Trophoblast cell (in vitro differentiated cells and primary cell): ENCODE measurements around the gene TPI1.

Experiments used
- DNase-seq, 2 donors: peaks; one replicate each; pipeline ENCODE4 v3.0.0-alpha.2; 2016
- H2AFZ ChIP-seq: 2 replicates; pipeline ENCODE4 v1.6.1; 2013; ENCODE audit warnings: low read length, moderate library complexity, mild to moderate bottlenecking; ENCODE audit not compliant: insufficient read depth, poor library complexity
- H2AK5ac ChIP-seq: 2 replicates; pipeline ENCODE4 v1.6.1; 2013; ENCODE audit warnings: mild to moderate bottlenecking, low read length
- H2BK120ac ChIP-seq: 2 replicates; pipeline ENCODE4 v1.6.1; 2013; ENCODE audit warnings: low read length, mild to moderate bottlenecking, moderate library complexity; ENCODE audit not compliant: insufficient read depth, poor library complexity
- H2BK12ac ChIP-seq: 2 replicates; pipeline ENCODE4 v1.6.1; 2013; ENCODE audit warnings: mild to moderate bottlenecking, low read length, moderate library complexity
- H2BK5ac ChIP-seq: 2 replicates; pipeline ENCODE4 v1.6.1; 2013; ENCODE audit warnings: low read length, low read depth, moderate library complexity, mild to moderate bottlenecking; ENCODE audit not compliant: poor library complexity
- H3K14ac ChIP-seq: 2 replicates; pipeline ENCODE4 v1.6.1; 2013; ENCODE audit warnings: mild to moderate bottlenecking, low read length
- H3K18ac ChIP-seq: 2 replicates; pipeline ENCODE4 v1.6.1; 2013; ENCODE audit warnings: mild to moderate bottlenecking, low read length
- H3K23ac ChIP-seq: 2 replicates; pipeline ENCODE4 v1.6.1; 2013; ENCODE audit warnings: low read length
- H3K27ac ChIP-seq: 2 replicates; pipeline ENCODE4 v1.5.1; 2013; ENCODE audit warnings: low read depth, mild to moderate bottlenecking, inconsistent platforms, low read length, moderate library complexity
- H3K27me3 ChIP-seq: 2 replicates; pipeline ENCODE4 v1.6.1; 2013; ENCODE audit warnings: inconsistent platforms, mild to moderate bottlenecking, low read length, moderate library complexity; ENCODE audit not compliant: insufficient read depth
- H3K36me3 ChIP-seq, 2 experiments: 1 replicate in 1 of 2; 2 replicates in 1 of 2; pipeline ENCODE4 v1.6.1; 2013; ENCODE audit warnings: low read length in 2 of 2, mild to moderate bottlenecking in 2 of 2, moderate library complexity in 1 of 2; ENCODE audit not compliant: insufficient read depth in 2 of 2, control insufficient read depth in 1 of 2
- H3K4ac ChIP-seq: 2 replicates; pipeline ENCODE4 v1.6.1; 2013; ENCODE audit warnings: low read depth, mild to moderate bottlenecking, low read length, moderate library complexity
- H3K4me1 ChIP-seq, 2 experiments: 1 replicate in 1 of 2; 2 replicates in 1 of 2; pipeline ENCODE4 v1.6.1; 2013; ENCODE audit warnings: low read length in 2 of 2, mild to moderate bottlenecking in 2 of 2, moderate library complexity in 1 of 2; ENCODE audit not compliant: insufficient read depth in 2 of 2, control insufficient read depth in 1 of 2
- H3K4me2 ChIP-seq: 2 replicates; pipeline ENCODE4 v1.6.1; 2013; ENCODE audit warnings: inconsistent platforms, mild to moderate bottlenecking, low read length, moderate library complexity
- H3K4me3 ChIP-seq: 2 replicates; pipeline ENCODE4 v1.5.1; 2013; ENCODE audit warnings: mild to moderate bottlenecking, low read depth, low read length, inconsistent platforms
- H3K79me1 ChIP-seq: one replicate; pipeline ENCODE4 v1.6.1; 2013; ENCODE audit warnings: low read length
- H3K79me2 ChIP-seq: 2 replicates; pipeline ENCODE4 v1.6.1; 2013; ENCODE audit warnings: low read length, mild to moderate bottlenecking; ENCODE audit not compliant: control insufficient read depth, insufficient read depth, poor library complexity
- H3K9ac ChIP-seq: 2 replicates; pipeline ENCODE4 v1.6.1; 2013; ENCODE audit warnings: mild to moderate bottlenecking, low read length
- H3K9me3 ChIP-seq: 2 replicates; pipeline ENCODE4 v1.6.1; 2013; ENCODE audit warnings: low read depth, mild to moderate bottlenecking, control low read depth, inconsistent platforms, low read length; ENCODE audit not compliant: insufficient read depth
- H4K12ac ChIP-seq: 2 replicates; pipeline ENCODE4 v1.6.1; 2013; ENCODE audit warnings: low read depth, mild to moderate bottlenecking, low read length, moderate library complexity
- H4K8ac ChIP-seq: 2 replicates; pipeline ENCODE4 v1.6.1; 2013; ENCODE audit warnings: low read depth, mild to moderate bottlenecking, low read length, moderate library complexity
- H4K91ac ChIP-seq: one replicate; pipeline ENCODE4 v1.6.1; 2013; ENCODE audit warnings: low read depth, mild to moderate bottlenecking, low read length, moderate library complexity
- WGBS: extraction: QIAGEN DNeasy Blood & Tissue Kit; methylation state at CpG from one replicate; pipeline ENCODE4 v1.1.7; 2013; ENCODE audit warnings: missing lambda C conversion rate; ENCODE audit not compliant: insufficient read length, insufficient coverage; ENCODE audit errors: extremely low coverage; 5-methylcytosine and 5-hydroxymethylcytosine counted together

Gene TPI1

DNA sequence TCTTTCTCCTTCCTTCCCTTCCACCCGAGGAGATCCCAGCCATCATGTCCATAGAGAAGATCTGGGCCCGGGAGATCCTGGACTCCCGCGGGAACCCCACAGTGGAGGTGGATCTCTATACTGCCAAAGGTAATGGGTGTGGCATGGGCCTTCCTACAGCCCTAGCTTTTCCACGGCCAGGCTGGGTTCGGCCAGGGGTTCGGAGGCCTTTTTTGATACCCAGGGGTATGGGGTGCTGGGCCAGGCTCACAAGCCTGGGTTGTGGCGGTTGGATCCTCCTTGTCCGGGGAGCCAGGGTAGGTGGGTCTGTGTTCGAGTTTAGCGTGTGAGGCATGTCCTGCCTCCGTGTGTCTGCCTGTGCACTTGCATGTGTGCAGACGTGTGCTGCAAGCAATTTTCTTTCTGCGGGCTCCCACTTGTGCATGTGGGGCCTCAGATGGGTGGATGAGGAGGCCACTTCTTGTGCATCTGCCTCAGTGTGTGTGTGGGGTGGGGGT, 48.5 kb downstream of the TPI1 start:
- DNase-seq = no peak
- Histone ChIP-seq H3K23ac (no peak overlapping the region), H2AFZ (no peak overlapping the region), H3K9ac (no peak overlapping the region), H3K4me2 (no peak overlapping the region), H2BK5ac (no peak overlapping the region), H3K36me3 (no peaks in the 10 kb centered on the region), H4K8ac (no peak overlapping the region), H3K4ac (no peak overlapping the region), H3K4me3 (no peak overlapping the region), H4K12ac (no peak overlapping the region), H2AK5ac (no peak overlapping the region), H3K27me3 (peaks cover 18% of the 10 kb centered on the region), H3K9me3 (no peaks in the 10 kb centered on the region), H3K79me1 (no peaks in the 10 kb centered on the region), H2BK12ac (no peak overlapping the region), H2BK120ac (no peak overlapping the region), H3K79me2 (no peaks in the 10 kb centered on the region), H3K14ac (no peak overlapping the region), H4K91ac (no peak overlapping the region), H3K27ac (no peak overlapping the region), H3K18ac (no peak overlapping the region), H3K4me1 (peaks cover 0 to 3% of the 10 kb centered on the region in 2 experiments)
- no CpG with 5 or more reads among the region's 14 CpGs for WGBS

- Histone ChIP-seq H3K27ac (no peak overlapping the region), H2BK12ac (no peak overlapping the region), H2BK120ac (no peak overlapping the region), H3K4ac (no peak overlapping the region), H3K9me3 (no peaks in the 10 kb centered on the region), H4K12ac (no peak overlapping the region), H3K4me2 (no peak overlapping the region), H3K18ac (no peak overlapping the region), H3K4me1 (peaks cover 0 to 3% of the 10 kb centered on the region in 2 experiments), H3K14ac (no peak overlapping the region), H2AK5ac (no peak overlapping the region), H4K8ac (no peak overlapping the region), H3K23ac (no peak overlapping the region), H2BK5ac (no peak overlapping the region), H3K9ac (no peak overlapping the region), H3K4me3 (no peak overlapping the region), H3K79me2 (no peaks in the 10 kb centered on the region), H3K79me1 (no peaks in the 10 kb centered on the region), H4K91ac (no peak overlapping the region), H3K36me3 (no peaks in the 10 kb centered on the region), H3K27me3 (peaks cover 18% of the 10 kb centered on the region), H2AFZ (no peak overlapping the region)
- no peak for DNase-seq
- WGBS = no CpG with 5 or more reads among the region's 11 CpGs
These were observed 49.3 kb downstream of the TPI1 start for GRCh38 chr12:6916426-6917200.

DNA sequence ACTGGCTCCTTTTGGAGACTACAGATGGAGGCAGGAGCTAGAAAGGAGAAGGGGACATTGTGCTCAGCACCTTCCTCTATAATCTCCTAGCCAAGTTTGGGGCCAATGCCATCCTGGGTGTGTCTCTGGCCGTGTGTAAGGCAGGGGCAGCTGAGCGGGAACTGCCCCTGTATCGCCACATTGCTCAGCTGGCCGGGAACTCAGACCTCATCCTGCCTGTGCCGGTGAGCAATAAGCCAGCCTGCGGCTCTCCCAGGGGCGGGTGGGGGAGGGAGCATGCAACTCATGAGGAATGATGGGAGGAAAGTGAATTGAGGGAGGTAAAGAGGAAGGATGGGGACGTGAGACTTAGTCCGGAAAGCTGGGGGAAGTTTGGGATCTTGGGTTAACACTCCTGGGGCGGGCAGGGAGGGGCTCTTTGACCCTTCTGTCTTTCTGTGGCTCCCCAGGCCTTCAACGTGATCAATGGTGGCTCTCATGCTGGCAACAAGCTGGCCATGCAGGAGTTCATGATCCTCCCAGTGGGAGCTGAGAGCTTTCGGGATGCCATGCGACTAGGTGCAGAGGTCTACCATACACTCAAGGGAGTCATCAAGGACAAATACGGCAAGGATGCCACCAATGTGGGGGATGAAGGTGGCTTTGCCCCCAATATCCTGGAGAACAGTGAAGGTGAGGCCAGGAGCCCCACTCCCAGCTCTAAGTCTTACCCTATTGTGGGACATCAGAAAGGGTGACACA, 50.3 kb downstream of the TPI1 start:
- Histone ChIP-seq H2AK5ac (no peak overlapping the region), H2AFZ (no peak overlapping the region), H3K27ac (no peak overlapping the region), H4K8ac (no peak overlapping the region), H3K79me1 (no peaks in the 10 kb centered on the region), H3K27me3 (peaks cover 18% of the 10 kb centered on the region), H3K4me1 (peaks cover 0 to 3% of the 10 kb centered on the region in 2 experiments), H3K36me3 (no peaks in the 10 kb centered on the region), H3K14ac (no peak overlapping the region), H4K12ac (no peak overlapping the region), H3K9ac (no peak overlapping the region), H2BK120ac (no peak overlapping the region), H3K79me2 (no peaks in the 10 kb centered on the region), H2BK12ac (no peak overlapping the region), H3K18ac (no peak overlapping the region), H4K91ac (no peak overlapping the region), H2BK5ac (no peak overlapping the region), H3K4me3 (no peak overlapping the region), H3K23ac (no peak overlapping the region), H3K9me3 (no peaks in the 10 kb centered on the region), H3K4me2 (no peak overlapping the region), H3K4ac (no peak overlapping the region)
- 100% methylated on average over 2 of the region's 14 CpGs for WGBS
- no peak for DNase-seq

- no CpG with 5 or more reads among the region's 7 CpGs for WGBS
- no peak overlapping the region for H4K8ac ChIP-seq
These were observed 52.3 kb downstream of the TPI1 start for GRCh38 chr12:6919588-6919987.

More at GRCh38 chr12:6919588-6919987, 52.3 kb downstream of the TPI1 start:
- Histone ChIP-seq H2AK5ac (no peak overlapping the region), H2BK5ac (no peak overlapping the region), H3K14ac (no peak overlapping the region), H3K79me1 (no peaks in the 10 kb centered on the region), H2AFZ (no peak overlapping the region), H3K36me3 (no peaks in the 10 kb centered on the region), H3K4me1 (peaks cover 2% of the 10 kb centered on the region in 2 experiments), H2BK12ac (no peak overlapping the region), H3K23ac (no peak overlapping the region), H4K12ac (no peak overlapping the region), H3K79me2 (no peaks in the 10 kb centered on the region), H3K4me2 (no peak overlapping the region), H3K9ac (no peak overlapping the region), H3K18ac (no peak overlapping the region), H4K91ac (no peak overlapping the region), H3K27me3 (peaks cover 9% of the 10 kb centered on the region), H3K4ac (no peak overlapping the region), H3K9me3 (no peaks in the 10 kb centered on the region), H3K4me3 (no peak overlapping the region), H2BK120ac (no peak overlapping the region), H3K27ac (no peak overlapping the region)
- DNase-seq = no peak
